Duodenal mucosa (tissue), 2 donors: ENCODE data around the gene ETV5.

Experiments used
- H3K27ac ChIP-seq: one replicate; pipeline ENCODE4 v1.7.0; 2013; ENCODE audit warnings: low read depth, low read length
- H3K27me3 ChIP-seq, 2 donors: one replicate each; pipeline ENCODE4 v1.7.0; 2013; ENCODE audit warnings: low read length in 2 of 2, control low read depth in 1 of 2; ENCODE audit not compliant: insufficient read depth in 2 of 2, control insufficient read depth in 1 of 2
- H3K36me3 ChIP-seq, 2 donors: one replicate each; pipeline ENCODE4 v1.7.0; 2013; ENCODE audit warnings: low read length in 2 of 2, control low read depth in 1 of 2; ENCODE audit not compliant: insufficient read depth in 2 of 2, control insufficient read depth in 1 of 2
- H3K4me1 ChIP-seq, 2 donors: one replicate each; pipeline ENCODE4 v1.7.0; 2013; ENCODE audit warnings: low read length in 2 of 2, control low read depth in 1 of 2; ENCODE audit not compliant: insufficient read depth in 2 of 2, control insufficient read depth in 1 of 2
- H3K4me3 ChIP-seq, 2 donors: one replicate each; pipeline ENCODE4 v1.7.0; 2013; ENCODE audit warnings: low read length in 2 of 2, low read depth in 1 of 2
- H3K9ac ChIP-seq, 2 donors: one replicate each; pipeline ENCODE4 v1.7.0; 2013; ENCODE audit warnings: low read length in 2 of 2, low read depth in 1 of 2
- H3K9me3 ChIP-seq, 2 donors: one replicate each; pipeline ENCODE4 v1.7.0; 2013; ENCODE audit warnings: low read length in 2 of 2, control low read depth in 1 of 2; ENCODE audit not compliant: control insufficient read depth in 1 of 2

The ETV5 gene

DNA sequence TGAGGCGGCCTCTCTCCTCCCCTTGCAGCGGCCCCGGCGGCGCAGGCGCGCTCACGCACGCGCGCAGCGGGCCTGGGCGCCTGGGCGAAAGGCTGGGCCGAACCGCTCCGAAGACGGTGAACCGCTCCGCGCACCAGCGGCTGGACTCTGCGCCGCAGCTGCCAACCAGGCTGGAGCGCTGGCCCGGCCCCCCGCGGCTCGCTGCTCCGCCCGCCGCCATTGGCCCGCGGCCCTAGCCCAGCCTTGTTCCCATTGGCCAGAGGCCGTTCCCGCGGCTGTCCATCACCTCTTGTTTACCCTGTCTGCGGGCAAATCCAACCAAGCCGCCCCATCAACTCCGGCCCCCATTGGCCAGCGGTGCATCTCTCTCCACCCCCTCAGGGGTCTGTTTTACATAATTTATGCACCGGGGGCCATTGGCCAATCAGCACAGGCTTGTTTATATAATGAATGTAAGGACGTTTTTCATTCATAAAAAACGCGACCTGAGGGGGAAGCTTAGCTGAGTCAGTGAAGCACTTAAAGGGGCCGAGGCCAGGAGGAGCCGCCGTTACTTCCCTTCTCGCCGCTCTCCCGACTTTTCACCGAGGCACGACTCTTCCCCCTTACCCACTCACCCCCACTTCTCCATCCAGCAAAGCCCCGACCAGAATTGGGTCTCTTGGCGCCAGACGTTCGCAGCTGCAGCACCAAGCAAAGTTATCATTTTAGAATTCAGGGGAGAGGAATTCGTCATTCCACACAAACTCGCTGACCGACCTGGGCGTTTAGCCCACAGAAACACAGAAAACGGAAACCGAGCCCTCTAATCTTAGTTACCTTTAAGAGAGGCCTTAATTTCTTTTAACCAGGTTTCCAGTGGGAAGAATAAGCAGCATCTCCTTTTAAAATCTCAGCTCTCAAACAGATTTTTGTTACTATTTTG lies at the start of gene ETV5:
ETV5 (minus strand) TSS at position 149 of the 925 bp plus-strand sequence. CDS start 3,221 bp downstream, outside the sequence.
- H3K36me3 ChIP-seq: no peaks in the 10 kb centered on the region
- H3K9ac ChIP-seq: peak within 1 kb of the TSS; percentile 50 to 57
- H3K9me3 ChIP-seq: no peaks in the 10 kb centered on the region
- H3K27me3 ChIP-seq: peaks cover 21 to 36% of the 10 kb centered on the region in 2 donors
- H3K4me1 ChIP-seq: peaks cover 24 to 27% of the 10 kb centered on the region in 2 donors
- H3K4me3 ChIP-seq: peak within 1 kb of the TSS; percentile 86 to 90
- H3K27ac ChIP-seq: peak within 1 kb of the TSS; percentile 43

DNA sequence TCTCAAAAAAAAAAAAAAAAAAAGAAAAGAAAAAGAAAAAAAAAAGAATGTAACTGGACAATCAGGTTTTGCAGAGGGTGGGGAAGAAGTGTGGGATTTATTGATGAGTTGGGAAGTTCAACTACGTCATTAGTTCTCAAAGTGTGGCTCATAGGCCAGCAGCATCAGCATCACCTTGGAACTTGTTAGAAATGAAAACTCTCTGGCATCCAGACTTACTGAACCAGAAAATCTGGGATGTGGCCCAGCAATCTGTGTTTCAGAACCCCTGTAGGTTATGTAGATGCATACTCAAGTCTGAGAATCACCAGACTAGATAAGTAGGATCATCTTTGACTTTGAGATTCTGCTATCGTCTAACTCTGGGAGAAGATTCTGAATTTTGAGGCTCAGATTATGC lies 45.8 kb upstream of the ETV5 start:
- no peak overlapping the region for H3K27ac ChIP-seq
- no peaks in the 10 kb centered on the region for H3K9me3 ChIP-seq
- peaks cover 0 to 4% of the 10 kb centered on the region in 2 donors for H3K4me1 ChIP-seq
- H3K27me3 ChIP-seq: no peaks in the 10 kb centered on the region
- no peak overlapping the region for H3K4me3 ChIP-seq
- H3K9ac ChIP-seq: no peak overlapping the region
- H3K36me3 ChIP-seq: no peaks in the 10 kb centered on the region

DNA sequence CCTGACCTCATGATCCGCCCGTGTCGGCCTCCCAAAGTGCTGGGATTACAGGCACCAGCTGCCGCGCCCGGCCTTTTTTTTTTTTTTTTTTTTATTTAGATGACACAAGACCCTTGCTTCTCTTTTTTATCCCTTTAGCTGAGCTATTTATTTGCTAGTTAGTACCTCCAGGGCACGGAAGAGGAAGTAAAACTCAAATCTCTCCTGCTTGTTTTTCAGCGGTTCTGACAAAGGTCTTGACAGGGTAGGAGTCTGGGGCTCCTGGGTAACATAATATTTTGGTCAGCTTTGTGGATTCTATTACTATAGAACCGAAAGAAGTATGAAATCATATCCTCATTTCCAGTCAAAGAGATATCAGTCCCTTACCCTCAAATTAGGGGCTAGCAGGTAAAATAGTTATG lies 44.0 kb upstream of the ETV5 start:
- no peaks in the 10 kb centered on the region for H3K27me3 ChIP-seq
- H3K4me3 ChIP-seq: no peak overlapping the region
- no peak overlapping the region for H3K27ac ChIP-seq
- H3K36me3 ChIP-seq: no peaks in the 10 kb centered on the region
- H3K9me3 ChIP-seq: no peaks in the 10 kb centered on the region
- H3K4me1 ChIP-seq: peaks cover 0 to 4% of the 10 kb centered on the region in 2 donors
- H3K9ac ChIP-seq: no peak overlapping the region

DNA sequence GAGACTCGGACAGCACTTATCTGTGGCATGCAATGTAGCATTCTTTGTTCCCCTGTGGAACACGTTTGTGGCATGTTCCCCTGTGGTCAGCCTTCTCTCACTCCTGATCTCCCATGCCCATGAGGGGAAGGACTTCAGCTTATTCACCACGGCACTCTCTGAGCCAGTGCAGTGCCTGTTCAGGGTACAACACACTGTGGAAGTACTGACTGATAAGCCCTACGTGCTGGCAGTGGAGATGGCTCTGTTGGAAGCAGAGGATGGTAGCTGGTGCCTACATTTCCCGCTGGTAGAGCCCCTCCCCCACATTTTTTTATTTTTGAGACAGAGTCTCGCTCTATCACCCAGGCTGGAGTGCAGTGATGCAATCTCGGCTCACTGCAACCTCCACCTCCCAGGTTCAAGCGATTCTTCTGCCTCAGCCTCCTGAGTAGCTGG lies 43.5 kb upstream of the ETV5 start:
- no peaks in the 10 kb centered on the region for H3K9me3 ChIP-seq
- peaks cover 0 to 4% of the 10 kb centered on the region in 2 donors for H3K4me1 ChIP-seq
- no peak overlapping the region for H3K9ac ChIP-seq
- no peak overlapping the region for H3K27ac ChIP-seq
- H3K4me3 ChIP-seq: no peak overlapping the region
- H3K27me3 ChIP-seq: no peaks in the 10 kb centered on the region
- no peaks in the 10 kb centered on the region for H3K36me3 ChIP-seq

DNA sequence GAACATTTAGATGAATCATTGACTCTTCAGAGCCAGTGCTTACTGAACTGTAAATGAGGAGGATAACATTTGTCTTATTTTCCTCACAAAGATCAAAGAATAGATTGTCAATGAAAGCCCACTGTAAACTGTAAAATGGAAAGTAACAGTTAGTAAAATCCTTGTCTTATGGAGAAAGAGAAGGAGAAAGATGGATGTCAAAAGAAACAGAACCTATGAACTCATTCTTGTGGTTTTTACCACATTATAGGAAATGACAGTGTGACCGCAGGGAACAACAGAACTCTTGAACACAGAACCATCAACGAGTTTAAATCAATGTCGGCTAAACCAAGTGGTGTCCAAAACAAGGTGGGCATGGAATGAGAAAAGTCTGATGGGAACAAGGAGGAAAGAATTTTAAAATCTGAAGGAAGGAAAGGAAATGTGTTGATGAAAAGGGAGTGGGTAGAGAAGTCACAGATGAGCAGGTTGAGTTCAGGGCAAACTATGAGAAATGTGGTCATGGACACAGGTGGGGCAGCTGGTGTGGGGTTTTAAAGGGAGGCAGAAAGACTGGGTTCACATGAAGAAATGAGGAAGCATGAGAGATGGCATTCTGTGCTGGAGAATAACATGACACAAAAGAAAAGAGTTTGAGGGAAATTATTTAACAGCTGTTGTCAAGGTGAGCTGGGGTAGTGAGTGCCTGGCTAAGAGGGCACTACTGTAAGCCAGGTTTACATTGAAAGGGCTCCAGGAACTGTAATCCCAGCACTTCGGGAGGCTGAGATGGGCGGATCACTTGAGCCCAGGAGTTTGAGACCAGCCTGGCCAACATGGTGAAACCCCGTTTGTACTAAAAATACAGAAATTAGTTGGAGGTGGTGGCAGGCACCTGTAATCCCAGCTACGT lies 42.4 kb upstream of the ETV5 start:
- H3K27me3 ChIP-seq: no peaks in the 10 kb centered on the region
- H3K36me3 ChIP-seq: no peaks in the 10 kb centered on the region
- no peak overlapping the region for H3K27ac ChIP-seq
- peaks cover 0 to 4% of the 10 kb centered on the region in 2 donors for H3K4me1 ChIP-seq
- no peak overlapping the region for H3K9ac ChIP-seq
- H3K9me3 ChIP-seq: no peaks in the 10 kb centered on the region
- no peak overlapping the region for H3K4me3 ChIP-seq

DNA sequence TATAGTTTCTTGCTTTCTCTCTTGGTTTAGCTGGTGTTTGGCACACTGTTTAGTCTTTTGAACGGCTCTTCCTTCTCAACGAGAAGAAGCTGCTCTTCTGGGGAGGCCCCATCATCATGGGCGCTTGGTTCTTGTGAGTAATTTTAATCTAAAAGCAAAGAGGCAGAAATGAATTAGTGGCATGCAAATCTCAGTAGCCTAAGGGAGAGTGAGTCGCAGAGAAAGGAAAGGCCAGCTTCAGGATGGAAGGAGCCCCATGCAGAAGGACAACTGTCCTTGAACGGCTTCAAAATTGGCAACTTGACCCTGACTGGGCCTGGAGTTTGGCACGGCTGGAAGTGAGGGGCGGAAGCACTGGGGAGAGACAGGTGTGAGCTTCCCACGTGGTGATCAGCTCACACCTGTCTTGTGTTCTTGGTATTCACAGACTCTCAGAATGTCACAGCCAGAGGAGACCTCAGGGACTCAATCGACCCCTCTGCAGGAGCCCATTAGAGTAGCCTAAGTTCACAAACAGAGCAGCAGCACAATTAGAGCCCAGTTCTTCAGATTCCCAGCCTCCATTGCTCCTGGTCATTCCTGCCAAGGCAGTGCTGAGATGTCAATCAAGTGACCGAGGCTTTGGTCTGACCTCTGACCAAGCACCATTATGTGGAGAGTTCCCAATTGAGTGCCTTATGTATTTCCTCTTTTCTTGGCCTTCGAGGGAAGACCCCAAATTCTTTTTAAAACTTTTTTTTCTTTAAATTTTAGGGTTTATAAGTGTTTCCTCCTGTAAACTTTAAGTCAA lies 41.3 kb upstream of the ETV5 start:
- H3K4me3 ChIP-seq: no peak overlapping the region
- H3K9ac ChIP-seq: no peak overlapping the region
- no peaks in the 10 kb centered on the region for H3K36me3 ChIP-seq
- no peaks in the 10 kb centered on the region for H3K9me3 ChIP-seq
- H3K27ac ChIP-seq: no peak overlapping the region
- no peaks in the 10 kb centered on the region for H3K27me3 ChIP-seq
- peaks cover 0 to 4% of the 10 kb centered on the region in 2 donors for H3K4me1 ChIP-seq

DNA sequence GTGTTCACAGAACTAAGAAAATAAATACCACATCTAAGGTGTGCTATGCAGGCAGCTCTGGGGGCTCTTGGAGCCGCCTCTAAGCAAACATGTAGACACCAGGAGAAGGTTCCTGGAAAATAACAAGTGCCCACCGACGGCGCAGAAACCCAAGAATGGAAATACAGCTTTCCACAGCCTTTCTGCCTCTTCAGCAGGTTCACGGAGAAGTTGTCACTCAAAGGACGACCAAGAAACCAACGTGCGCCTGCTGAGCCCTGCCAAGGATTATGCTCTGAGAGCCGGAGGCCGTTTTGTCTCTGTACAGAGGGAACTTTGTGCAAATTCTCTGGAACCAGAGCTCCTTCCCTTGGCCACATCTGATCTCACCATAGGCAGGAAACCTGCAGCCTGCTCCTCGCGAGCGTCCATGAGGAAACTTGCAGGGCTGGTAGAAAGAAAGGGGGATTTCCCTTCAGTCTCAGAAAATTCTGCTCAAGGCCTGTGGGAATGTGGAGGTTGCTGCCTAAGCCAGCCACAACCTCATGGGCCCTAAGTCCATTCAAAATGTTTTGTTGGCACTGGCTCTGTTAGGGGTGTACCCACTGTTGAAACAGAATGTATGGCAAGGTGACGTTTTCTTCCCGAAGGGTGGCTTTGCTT lies 40.6 kb upstream of the ETV5 start:
- H3K4me3 ChIP-seq: no peak overlapping the region
- H3K36me3 ChIP-seq: no peaks in the 10 kb centered on the region
- peaks cover 0 to 4% of the 10 kb centered on the region in 2 donors for H3K4me1 ChIP-seq
- H3K9me3 ChIP-seq: no peaks in the 10 kb centered on the region
- H3K27me3 ChIP-seq: no peaks in the 10 kb centered on the region
- no peak overlapping the region for H3K27ac ChIP-seq
- no peak overlapping the region for H3K9ac ChIP-seq

DNA sequence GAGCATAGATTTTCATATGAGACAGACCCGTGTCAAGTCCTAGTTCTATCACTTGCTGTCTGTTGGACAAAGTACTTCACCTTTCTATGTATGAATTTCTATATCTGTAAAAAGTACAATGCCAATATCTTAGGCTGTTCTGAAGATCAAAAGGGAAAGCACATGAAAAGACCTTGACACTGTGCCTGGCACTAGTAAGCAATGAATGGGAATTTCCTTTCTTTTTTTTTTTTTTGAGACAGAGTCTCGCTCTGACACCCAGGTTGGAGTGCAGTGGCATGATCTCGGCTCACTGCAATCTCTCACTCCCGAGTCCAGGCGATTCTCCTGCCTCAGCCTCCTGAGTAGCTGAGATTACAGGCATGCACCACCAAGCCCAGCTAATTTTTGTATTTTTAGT lies 35.4 kb upstream of the ETV5 start:
- no peaks in the 10 kb centered on the region for H3K27me3 ChIP-seq
- H3K36me3 ChIP-seq: no peaks in the 10 kb centered on the region
- H3K9me3 ChIP-seq: no peaks in the 10 kb centered on the region
- H3K27ac ChIP-seq: no peak overlapping the region
- H3K4me3 ChIP-seq: no peak overlapping the region
- no peak overlapping the region for H3K9ac ChIP-seq
- no peaks in the 10 kb centered on the region for H3K4me1 ChIP-seq

DNA sequence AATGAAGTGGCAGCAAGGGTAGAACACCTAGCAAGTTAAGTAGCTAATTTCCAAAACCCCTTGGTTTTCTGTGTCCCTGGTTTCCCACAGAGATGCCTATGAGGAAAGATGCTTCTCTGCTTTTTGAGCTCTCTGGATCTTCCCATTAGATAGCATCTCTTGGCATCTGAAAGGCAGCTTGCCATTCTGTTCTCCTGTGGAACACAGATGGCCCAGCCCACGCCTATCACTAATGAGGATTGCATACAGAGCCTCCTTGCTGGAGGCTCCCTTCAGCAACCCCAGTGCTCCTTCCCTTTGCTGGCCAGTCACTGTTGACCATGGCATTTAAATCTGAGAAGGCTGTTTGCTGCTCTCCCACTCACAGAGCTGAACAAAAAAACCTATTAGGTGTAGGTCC lies 34.4 kb upstream of the ETV5 start:
- Histone ChIP-seq H3K27me3 (no peaks in the 10 kb centered on the region), H3K4me1 (no peaks in the 10 kb centered on the region)

More for the DNA sequence above, 34.4 kb upstream of the ETV5 start:
- no peaks in the 10 kb centered on the region for H3K36me3 ChIP-seq
- no peaks in the 10 kb centered on the region for H3K9me3 ChIP-seq
- H3K9ac ChIP-seq: no peak overlapping the region
- no peak overlapping the region for H3K4me3 ChIP-seq
- no peak overlapping the region for H3K27ac ChIP-seq
